ENCODE data around the gene DMAC2L.
"Not testable (repeated sequence)": the region's sequence is repeated elsewhere in the genome, so short reads cannot be mapped to it uniquely, and the experiment has no call there.

Gene DMAC2L

DNA sequence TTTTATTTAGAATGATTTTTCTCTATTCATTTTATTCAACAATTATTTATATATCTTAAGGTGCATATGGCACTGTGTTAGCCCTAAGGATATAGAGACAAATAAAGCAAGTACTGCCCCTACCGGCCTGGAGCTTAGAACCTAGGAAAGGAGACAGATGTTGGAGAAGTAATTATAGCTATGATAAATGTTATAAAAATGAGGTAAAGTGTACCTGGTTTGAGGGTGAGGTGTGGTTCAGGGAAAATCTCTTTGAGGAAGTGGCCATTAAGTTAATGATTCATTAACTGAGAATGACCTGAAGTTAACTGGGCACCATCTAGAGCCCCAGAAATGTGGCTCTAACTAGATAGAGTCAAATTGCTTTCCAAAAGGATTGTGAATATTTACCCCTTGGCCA is 52.7 kb downstream of the DMAC2L start:
- DNase-seq: no peak
- H3K18ac ChIP-seq (ENCODE audit: low read length): no peak overlapping the region
- no peak overlapping the region for H4K91ac ChIP-seq (ENCODE audit: low read depth, low read length)
- H4K12ac ChIP-seq (ENCODE audit: low read depth, low read length): no peak overlapping the region
- H3K27me3 ChIP-seq (ENCODE audit: insufficient read depth, low read length): no peaks in the 10 kb centered on the region
- no peaks in the 10 kb centered on the region for H3K79me1 ChIP-seq (ENCODE audit: low read length)
- peaks cover 2% of the 10 kb centered on the region for H3K79me2 ChIP-seq (ENCODE audit: control insufficient read depth, insufficient read depth, low read length, poor library complexity)
- H2BK12ac ChIP-seq (ENCODE audit: low read length): no peak overlapping the region
- H3K4ac ChIP-seq (ENCODE audit: low read depth, low read length): no peak overlapping the region
- no peak overlapping the region for H2BK120ac ChIP-seq (ENCODE audit: insufficient read depth, low read length, poor library complexity)
- no peak overlapping the region for H3K4me3 ChIP-seq (ENCODE audit: low read depth, low read length)
- H3K9me3 ChIP-seq (ENCODE audit: insufficient read depth, low read depth, low read length): no peaks in the 10 kb centered on the region
- no peak overlapping the region for H2BK5ac ChIP-seq (ENCODE audit: low read depth, low read length, poor library complexity)
- no peaks in the 10 kb centered on the region for H3K36me3 ChIP-seq (ENCODE audit: control insufficient read depth in 1 of 2, insufficient read depth in 2 of 2, low read length in 2 of 2)
- H3K4me2 ChIP-seq (ENCODE audit: low read length): no peak overlapping the region
- no peak overlapping the region for H2AK5ac ChIP-seq (ENCODE audit: low read length)
- H3K14ac ChIP-seq (ENCODE audit: low read length): no peak overlapping the region
- H3K4me1 ChIP-seq (ENCODE audit: control insufficient read depth in 1 of 2, insufficient read depth in 2 of 2, low read length in 2 of 2): no peaks in the 10 kb centered on the region
- H3K27ac ChIP-seq (ENCODE audit: low read depth, low read length): no peak overlapping the region
- no CpG with 5 or more reads among the region's 1 CpG for WGBS (ENCODE audit: extremely low coverage, insufficient coverage, insufficient read length)
- no peak overlapping the region for H3K23ac ChIP-seq (ENCODE audit: low read length)
- no peak overlapping the region for H4K8ac ChIP-seq (ENCODE audit: low read depth, low read length)
- no peak overlapping the region for H2AFZ ChIP-seq (ENCODE audit: insufficient read depth, low read length, poor library complexity)
- no peak overlapping the region for H3K9ac ChIP-seq (ENCODE audit: low read length)

DNA sequence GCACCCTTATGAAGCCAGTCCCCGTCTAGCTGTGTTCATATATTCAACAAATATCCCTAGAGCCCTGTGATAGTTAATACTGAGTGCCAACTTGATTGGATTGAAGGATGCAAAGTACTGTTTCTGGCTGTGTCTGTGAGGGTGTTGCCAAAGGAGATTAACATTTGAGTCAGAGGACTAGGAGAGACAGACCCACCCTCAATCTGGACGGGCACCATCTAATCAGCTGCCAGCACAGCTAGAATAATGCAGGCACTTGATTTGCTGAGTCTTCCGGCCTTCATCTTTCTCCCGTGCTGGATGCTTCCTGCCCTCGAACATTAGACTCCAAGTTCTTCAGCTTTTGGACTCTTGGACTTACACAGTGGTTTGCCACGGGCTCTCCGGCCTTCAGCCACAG is 53.4 kb downstream of the DMAC2L start:
- not testable (repeated sequence) for DNase-seq; H4K91ac ChIP-seq (ENCODE audit: low read depth, low read length); H4K12ac ChIP-seq (ENCODE audit: low read depth, low read length); H3K4me1 ChIP-seq (ENCODE audit: control insufficient read depth in 1 of 2, insufficient read depth in 2 of 2, low read length in 2 of 2); H2AK5ac ChIP-seq (ENCODE audit: low read length); H4K8ac ChIP-seq (ENCODE audit: low read depth, low read length); H2AFZ ChIP-seq (ENCODE audit: insufficient read depth, low read length, poor library complexity); H3K18ac ChIP-seq (ENCODE audit: low read length); H3K9me3 ChIP-seq (ENCODE audit: insufficient read depth, low read depth, low read length); H2BK12ac ChIP-seq (ENCODE audit: low read length); H3K27me3 ChIP-seq (ENCODE audit: insufficient read depth, low read length); H3K9ac ChIP-seq (ENCODE audit: low read length); H3K14ac ChIP-seq (ENCODE audit: low read length); H3K4me3 ChIP-seq (ENCODE audit: low read depth, low read length); H3K23ac ChIP-seq (ENCODE audit: low read length); H3K4me2 ChIP-seq (ENCODE audit: low read length); H3K79me2 ChIP-seq (ENCODE audit: control insufficient read depth, insufficient read depth, low read length, poor library complexity); H3K36me3 ChIP-seq (ENCODE audit: control insufficient read depth in 1 of 2, insufficient read depth in 2 of 2, low read length in 2 of 2); H3K27ac ChIP-seq (ENCODE audit: low read depth, low read length); H2BK120ac ChIP-seq (ENCODE audit: insufficient read depth, low read length, poor library complexity); H3K4ac ChIP-seq (ENCODE audit: low read depth, low read length); H3K79me1 ChIP-seq (ENCODE audit: low read length); H2BK5ac ChIP-seq (ENCODE audit: low read depth, low read length, poor library complexity)
- WGBS (ENCODE audit: extremely low coverage, insufficient coverage, insufficient read length): no CpG with 5 or more reads among the region's 7 CpGs

DNA sequence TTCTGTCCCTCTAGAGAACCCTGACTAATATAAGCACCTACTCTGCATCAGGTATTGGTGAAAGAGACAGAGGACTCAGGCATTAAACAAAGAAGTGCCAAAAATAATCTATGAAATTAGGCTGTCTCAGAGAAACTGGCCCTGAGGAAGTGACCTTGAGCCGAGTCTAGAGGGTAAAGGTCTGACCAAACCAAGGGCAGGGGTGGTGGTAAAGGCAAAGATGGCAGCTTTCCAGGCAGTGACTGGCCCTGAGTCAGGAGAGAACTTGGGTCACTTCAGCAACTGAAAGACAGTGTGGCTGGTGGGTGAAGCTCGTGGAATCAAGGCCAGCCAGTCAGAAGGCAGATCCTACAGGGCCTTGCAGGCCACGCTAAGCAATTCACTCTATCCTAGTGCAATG is 54.0 kb downstream of the DMAC2L start:
- H3K79me2 ChIP-seq (ENCODE audit: control insufficient read depth, insufficient read depth, low read length, poor library complexity): peaks cover 2% of the 10 kb centered on the region
- no peak overlapping the region for H3K4me2 ChIP-seq (ENCODE audit: low read length)
- no peak overlapping the region for H4K91ac ChIP-seq (ENCODE audit: low read depth, low read length)
- H3K36me3 ChIP-seq (ENCODE audit: control insufficient read depth in 1 of 2, insufficient read depth in 2 of 2, low read length in 2 of 2): no peaks in the 10 kb centered on the region
- no peak overlapping the region for H4K8ac ChIP-seq (ENCODE audit: low read depth, low read length)
- H2BK5ac ChIP-seq (ENCODE audit: low read depth, low read length, poor library complexity): no peak overlapping the region
- H3K23ac ChIP-seq (ENCODE audit: low read length): no peak overlapping the region
- no peak overlapping the region for H3K9ac ChIP-seq (ENCODE audit: low read length)
- no peak overlapping the region for H3K27ac ChIP-seq (ENCODE audit: low read depth, low read length)
- no peak overlapping the region for H3K18ac ChIP-seq (ENCODE audit: low read length)
- H3K9me3 ChIP-seq (ENCODE audit: insufficient read depth, low read depth, low read length): no peaks in the 10 kb centered on the region
- H3K27me3 ChIP-seq (ENCODE audit: insufficient read depth, low read length): no peaks in the 10 kb centered on the region
- H4K12ac ChIP-seq (ENCODE audit: low read depth, low read length): no peak overlapping the region
- H3K79me1 ChIP-seq (ENCODE audit: low read length): no peaks in the 10 kb centered on the region
- no peak overlapping the region for H3K4ac ChIP-seq (ENCODE audit: low read depth, low read length)
- WGBS (ENCODE audit: extremely low coverage, insufficient coverage, insufficient read length): no CpG with 5 or more reads among the region's 3 CpGs
- no peak overlapping the region for H3K14ac ChIP-seq (ENCODE audit: low read length)
- H3K4me3 ChIP-seq (ENCODE audit: low read depth, low read length): no peak overlapping the region
- H2BK120ac ChIP-seq (ENCODE audit: insufficient read depth, low read length, poor library complexity): no peak overlapping the region
- no peak overlapping the region for H2BK12ac ChIP-seq (ENCODE audit: low read length)
- no peak overlapping the region for H2AFZ ChIP-seq (ENCODE audit: insufficient read depth, low read length, poor library complexity)
- H2AK5ac ChIP-seq (ENCODE audit: low read length): no peak overlapping the region
- H3K4me1 ChIP-seq (ENCODE audit: control insufficient read depth in 1 of 2, insufficient read depth in 2 of 2, low read length in 2 of 2): no peaks in the 10 kb centered on the region
- no peak for DNase-seq

DNA sequence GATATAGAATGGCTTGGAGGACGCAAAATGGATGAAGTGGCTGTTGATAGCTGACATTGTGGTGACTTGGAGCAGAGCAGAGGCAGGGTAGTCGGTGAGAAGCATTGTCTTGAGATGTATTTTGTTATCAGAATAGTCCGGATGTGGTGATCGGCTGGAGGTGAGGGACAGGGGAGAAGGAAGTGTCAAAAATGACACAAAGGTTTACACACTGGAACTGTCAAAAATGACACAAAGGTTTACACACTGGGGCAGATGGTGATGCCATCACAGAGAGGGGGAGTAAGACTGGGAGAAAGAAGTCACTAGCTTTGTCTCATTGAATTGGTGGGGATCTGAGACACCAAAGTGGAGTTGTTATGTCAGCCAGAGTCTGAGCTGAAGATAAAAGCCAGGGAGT is 54.5 kb downstream of the DMAC2L start:
- no peak overlapping the region for H3K9ac ChIP-seq (ENCODE audit: low read length)
- WGBS (ENCODE audit: extremely low coverage, insufficient coverage, insufficient read length): no CpG with 5 or more reads among the region's 4 CpGs
- no peak overlapping the region for H3K27ac ChIP-seq (ENCODE audit: low read depth, low read length)
- H4K8ac ChIP-seq (ENCODE audit: low read depth, low read length): no peak overlapping the region
- H3K23ac ChIP-seq (ENCODE audit: low read length): no peak overlapping the region
- no peak overlapping the region for H3K4me3 ChIP-seq (ENCODE audit: low read depth, low read length)
- no peak overlapping the region for H2AK5ac ChIP-seq (ENCODE audit: low read length)
- H3K4ac ChIP-seq (ENCODE audit: low read depth, low read length): no peak overlapping the region
- H3K27me3 ChIP-seq (ENCODE audit: insufficient read depth, low read length): no peaks in the 10 kb centered on the region
- DNase-seq: no peak
- H3K14ac ChIP-seq (ENCODE audit: low read length): no peak overlapping the region
- no peak overlapping the region for H2BK5ac ChIP-seq (ENCODE audit: low read depth, low read length, poor library complexity)
- no peak overlapping the region for H4K12ac ChIP-seq (ENCODE audit: low read depth, low read length)
- H3K36me3 ChIP-seq (ENCODE audit: control insufficient read depth in 1 of 2, insufficient read depth in 2 of 2, low read length in 2 of 2): no peaks in the 10 kb centered on the region
- no peak overlapping the region for H3K4me2 ChIP-seq (ENCODE audit: low read length)
- no peak overlapping the region for H3K18ac ChIP-seq (ENCODE audit: low read length)
- H2BK12ac ChIP-seq (ENCODE audit: low read length): no peak overlapping the region
- no peaks in the 10 kb centered on the region for H3K79me1 ChIP-seq (ENCODE audit: low read length)
- no peaks in the 10 kb centered on the region for H3K9me3 ChIP-seq (ENCODE audit: insufficient read depth, low read depth, low read length)
- H2AFZ ChIP-seq (ENCODE audit: insufficient read depth, low read length, poor library complexity): no peak overlapping the region
- no peak overlapping the region for H2BK120ac ChIP-seq (ENCODE audit: insufficient read depth, low read length, poor library complexity)
- H4K91ac ChIP-seq (ENCODE audit: low read depth, low read length): no peak overlapping the region
- no peaks in the 10 kb centered on the region for H3K4me1 ChIP-seq (ENCODE audit: control insufficient read depth in 1 of 2, insufficient read depth in 2 of 2, low read length in 2 of 2)
- peaks cover 2% of the 10 kb centered on the region for H3K79me2 ChIP-seq (ENCODE audit: control insufficient read depth, insufficient read depth, low read length, poor library complexity)
